Psoas muscle (tissue), 8 donors: ENCODE measurements around the gene OR4F6. TPM values are rescaled to one million over a fixed set of nuclear protein-coding genes. Genes with fewer than 3 reads are reported as not detected.

Experiments
- ATAC-seq, 4 donors: fragments of 200-7000 bp; cut with Tn5 transposase; one replicate each; pipeline ENCODE4 v1.9.1; 2020; ENCODE audit warnings: moderate library complexity in 3 of 4, mild to moderate bottlenecking in 2 of 4
- DNase-seq, 2 donors: peaks; one replicate each; pipeline ENCODE4 v3.0.0-alpha.2; 2020
- H3K27ac ChIP-seq: fragments of 200-600 bp; one replicate; pipeline ENCODE4 v1.8.0; 2022
- H3K27me3 ChIP-seq, 3 donors: fragments of 200-600 bp in 1 of 3; one replicate each; pipeline versions ENCODE4 v1.6.1 to v1.8.0; 2013 to 2022; ENCODE audit warnings: low read length in 2 of 3, mild to moderate bottlenecking in 2 of 3, moderate library complexity in 1 of 3; ENCODE audit not compliant: insufficient read depth in 3 of 3
- H3K36me3 ChIP-seq, 2 donors: fragments of 200-600 bp in 1 of 2; one replicate each; pipeline versions ENCODE4 v1.6.1 to v1.8.0; 2013 to 2022; ENCODE audit warnings: low read depth in 1 of 2, mild to moderate bottlenecking in 1 of 2, moderate library complexity in 1 of 2; ENCODE audit not compliant: insufficient read depth in 1 of 2
- H3K4me1 ChIP-seq: fragments of 200-600 bp; one replicate; pipeline ENCODE4 v1.8.0; 2022
- H3K4me3 ChIP-seq: fragments of 200-600 bp; one replicate; pipeline ENCODE4 v1.8.0; 2022; ENCODE audit warnings: mild to moderate bottlenecking
- H3K9me3 ChIP-seq: fragments of 200-600 bp; one replicate; pipeline ENCODE4 v1.8.0; 2022
- CTCF ChIP-seq: fragments of 200-600 bp; IDR thresholded peaks from one replicate; pipeline ENCODE4 v1.8.0; 2022; ENCODE audit warnings: antibody characterized with exemption
- WGBS, 3 donors: extraction: QIAGEN DNeasy Blood & Tissue Kit; methylation state at CpG; one replicate each; pipeline versions ENCODE4 v1.1.6 to v1.1.7; 2013; 5-methylcytosine and 5-hydroxymethylcytosine counted together
- intact Hi-C, 2 donors: fragments of 100-400 bp; cut with DNase I; formaldehyde crosslinking; loops; one replicate each; pipeline versions ENCODE4 v1.11.0 to v1.14.2; 2022
- polyA plus RNA-seq, 3 donors: library from polyadenylated mRNA; stranded (reverse); fragments of 200-250 nt; gene quantifications; one replicate each; pipeline ENCODE4 v1.2.3, GENCODE V29; 2013
- total RNA-seq, 4 donors: library from RNA; stranded (reverse); fragmentation: NEBNext Ultra II Directional in 2 of 4; extraction: Animal tissue kit (Norgen Biotek cat#: 25700) in 2 of 4; gene quantifications; one replicate each; pipeline versions ENCODE4 v1.2.1 to v1.2.4, GENCODE V29; 2021 to 2023
- donor health status: healthy with polysubstance abuse.
- donor health status: DM: no; HTN: no; CAD: no; lungs with moderate emphysema.
- donor health status: Bipolar disorder and iron deficiency.
- donor health status: healthy.
- donor health status: DM: yes; HTN: yes; CAD: no.
- donor health status: DM: no; HTN: no; CAD: no.
- donor health status: DM: no; HTN: no; CAD: no.
- donor health status: DM: yes; HTN: yes; CAD: no.

Gene OR4F6
- total and polyA plus RNA-seq, 7 donors, result not detected

GRCh38 chr15:101813803-101814534, 10.7 kb downstream of the OR4F6 start:
- Histone ChIP-seq H3K4me3 (no peak overlapping the region), H3K9me3 (no peaks in the 10 kb centered on the region), H3K27me3 (peaks cover 0 to 5% (median 0%) of the 10 kb centered on the region in 3 donors), H3K27ac (no peak overlapping the region), H3K4me1 (no peaks in the 10 kb centered on the region), H3K36me3 (no peaks in the 10 kb centered on the region)
- DNase-seq, result no peak
- 75 to 80% (median 77%) methylated on average over 3 of the region's 3 CpGs for WGBS, 3 donors
- TF ChIP-seq CTCF, result no peak
- intact Hi-C loops, result no loop called here
- ATAC-seq, result no peak

GRCh38 chr15:101820781-101821180, 17.5 kb downstream of the OR4F6 start:
- WGBS, 3 donors, result 56 to 64% (median 63%) methylated on average over 6 of the region's 6 CpGs
- intact Hi-C loops, result no loop called here
- TF ChIP-seq CTCF, result no peak

GRCh38 chr15:101827257-101827656, 23.9 kb downstream of the OR4F6 start:
- ATAC-seq (no peak), DNase-seq (no peak)
- Histone ChIP-seq H3K4me1 (no peaks in the 10 kb centered on the region), H3K36me3 (no peaks in the 10 kb centered on the region), H3K27ac (no peak overlapping the region), H3K9me3 (no peaks in the 10 kb centered on the region), H3K4me3 (no peak overlapping the region), H3K27me3 (peaks cover 0 to 4% (median 0%) of the 10 kb centered on the region in 3 donors)
- 40 to 49% (median 44%) methylated on average over 6 of the region's 6 CpGs for WGBS, 3 donors
- intact Hi-C loops, result no loop called here
- TF ChIP-seq CTCF, result no peak

More at GRCh38 chr15:101820781-101821180, 17.5 kb downstream of the OR4F6 start:
- DNase-seq (no peak), ATAC-seq (no peak)
- H3K9me3 ChIP-seq, result no peaks in the 10 kb centered on the region
- peaks cover 0 to 10% (median 2%) of the 10 kb centered on the region in 3 donors for H3K27me3 ChIP-seq
- no peak overlapping the region for H3K27ac ChIP-seq
- no peaks in the 10 kb centered on the region for H3K36me3 ChIP-seq
- H3K4me1 ChIP-seq, result no peaks in the 10 kb centered on the region
- H3K4me3 ChIP-seq, result no peak overlapping the region

GRCh38 chr15:101828774-101829173, 25.5 kb downstream of the OR4F6 start:
- no peak overlapping the region for H3K4me3 ChIP-seq
- H3K9me3 ChIP-seq, result no peaks in the 10 kb centered on the region
- intact Hi-C loops, result no loop called here
- no peak overlapping the region for H3K27ac ChIP-seq
- 75 to 82% (median 75%) methylated on average over 5 of the region's 5 CpGs for WGBS, 3 donors
- peaks cover 0 to 4% (median 0%) of the 10 kb centered on the region in 3 donors for H3K27me3 ChIP-seq
- ATAC-seq, result no peak
- H3K4me1 ChIP-seq, result no peaks in the 10 kb centered on the region
- no peaks in the 10 kb centered on the region for H3K36me3 ChIP-seq
- no peak for DNase-seq
- TF ChIP-seq CTCF, result no peak

- no peaks in the 10 kb centered on the region for H3K9me3 ChIP-seq
- intact Hi-C loops, result no loop called here
- no peak for ATAC-seq
- WGBS, 3 donors, result 52 to 59% (median 54%) methylated on average over 3 of the region's 3 CpGs
- no peak overlapping the region for H3K27ac ChIP-seq
- TF ChIP-seq CTCF, result no peak
- no peak for DNase-seq
- H3K27me3 ChIP-seq, result peaks cover 0 to 11% (median 0%) of the 10 kb centered on the region in 3 donors
- H3K4me3 ChIP-seq, result no peak overlapping the region
- H3K4me1 ChIP-seq, result no peaks in the 10 kb centered on the region
- H3K36me3 ChIP-seq, result no peaks in the 10 kb centered on the region
Measured at GRCh38 chr15:101841656-101842055, 38.3 kb downstream of the OR4F6 start.
